ENCODE measurements around the gene TYMP.

TYMP gene

DNA sequence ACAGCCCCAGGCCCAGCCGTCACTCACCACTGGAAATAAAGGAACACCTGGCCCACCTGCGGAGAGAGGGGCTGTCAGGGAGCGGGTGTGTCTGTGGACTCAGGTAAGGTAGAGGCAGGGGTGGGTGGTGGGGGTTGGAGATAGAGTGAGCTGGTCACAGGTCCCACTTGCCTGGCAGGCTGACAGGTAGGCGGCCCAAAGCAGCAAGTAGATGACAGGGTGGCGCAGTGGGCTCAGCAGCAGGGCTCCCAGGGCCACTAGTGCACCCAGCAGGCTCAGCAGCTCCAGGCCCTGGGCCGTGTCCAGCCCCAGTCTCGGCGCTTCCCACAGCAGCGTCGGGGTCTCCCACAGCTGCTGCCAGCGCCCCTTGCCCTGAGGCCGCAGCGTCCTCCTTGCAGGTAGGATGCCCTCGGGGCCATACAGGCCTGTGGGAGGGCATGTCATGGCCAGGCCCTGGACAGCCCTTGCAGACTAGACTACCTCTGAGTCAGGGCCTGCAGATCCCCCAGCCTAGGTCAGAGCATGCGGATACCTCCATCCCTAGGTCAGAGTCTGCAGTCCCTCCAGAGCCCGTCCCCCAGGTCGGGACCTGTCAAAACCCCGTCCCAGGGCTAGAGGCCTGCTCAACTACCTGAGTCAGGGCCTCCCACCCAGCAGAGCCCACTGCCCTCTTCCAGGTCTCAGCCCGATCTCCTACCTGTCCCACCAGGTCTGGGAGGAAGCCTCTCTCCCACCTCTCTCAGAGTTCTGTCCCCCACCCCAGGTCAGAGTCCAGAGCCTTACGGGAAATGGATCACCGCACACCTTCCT, 23.0 kb downstream of the TYMP start:
- Histone ChIP-seq H3K4me1 (ENCODE audit: control insufficient read depth, insufficient read depth, low read length) (peaks cover 15% of the 10 kb centered on the region), H3K9ac (ENCODE audit: low read length) (peak overlapping the region; percentile 96), H3K9me3 (ENCODE audit: control insufficient read depth, low read length) (no peaks in the 10 kb centered on the region), H3K36me3 (ENCODE audit: control insufficient read depth, insufficient read depth, low read length, severe bottlenecking) (peaks cover 22% of the 10 kb centered on the region), H3K27me3 (replicated peaks; ENCODE audit: control insufficient read depth, insufficient read depth, low read length) (no peaks in the 10 kb centered on the region), H3K4me3 (ENCODE audit: low read length) (peak overlapping the region; percentile 94)
- DNase-seq (ENCODE audit: low read depth): peak; percentile 15

DNA sequence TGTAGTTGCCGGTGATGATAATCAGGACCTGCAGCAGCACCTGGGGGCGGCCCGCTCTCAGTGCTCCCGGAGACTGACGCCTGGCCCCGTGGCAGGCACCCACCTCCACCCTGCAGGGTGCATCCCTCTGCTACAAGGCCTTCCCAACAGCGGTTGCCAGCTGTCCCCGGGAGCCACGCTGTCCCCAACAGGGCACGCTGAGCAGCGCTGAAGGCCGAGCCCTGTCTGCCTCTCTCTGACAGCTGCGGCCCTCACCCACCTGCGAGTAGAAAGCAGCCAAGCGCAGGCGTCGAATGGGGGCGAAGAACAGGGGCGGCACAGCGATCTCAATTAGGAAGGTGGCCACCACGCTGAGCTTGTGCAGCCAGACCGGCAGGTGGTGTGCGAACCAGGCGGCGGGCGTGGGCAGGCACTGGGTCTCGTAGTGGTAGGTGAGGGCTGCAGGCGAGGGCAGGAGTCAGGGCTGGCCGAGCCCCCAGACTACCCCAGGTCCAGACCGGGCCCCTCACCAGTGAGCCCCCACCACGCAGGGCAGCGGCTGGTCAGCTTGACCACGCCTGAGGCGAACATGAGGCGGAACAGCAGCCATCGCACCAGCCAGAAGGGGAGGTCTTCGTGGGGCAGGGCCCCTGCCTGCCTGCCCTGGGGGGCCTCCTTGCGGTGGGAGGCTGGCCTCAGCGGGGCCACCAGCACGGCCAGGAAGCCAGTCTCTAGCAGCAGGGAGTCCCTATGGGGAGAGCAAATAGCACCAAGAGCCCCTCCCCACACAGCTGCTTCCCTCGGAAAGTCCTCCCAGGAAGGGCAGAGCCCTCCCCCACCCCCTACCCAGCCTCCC, 23.8 kb downstream of the TYMP start:
- H3K4me3 ChIP-seq (ENCODE audit: low read length): peak overlapping the region; percentile 94
- H3K9me3 ChIP-seq (ENCODE audit: control insufficient read depth, low read length): no peaks in the 10 kb centered on the region
- peak overlapping the region; percentile 96 for H3K9ac ChIP-seq (ENCODE audit: low read length)
- no peaks in the 10 kb centered on the region for H3K27me3 ChIP-seq (replicated peaks; ENCODE audit: control insufficient read depth, insufficient read depth, low read length)
- H3K36me3 ChIP-seq (ENCODE audit: control insufficient read depth, insufficient read depth, low read length, severe bottlenecking): peaks cover 22% of the 10 kb centered on the region
- peaks cover 15% of the 10 kb centered on the region for H3K4me1 ChIP-seq (ENCODE audit: control insufficient read depth, insufficient read depth, low read length)
- DNase-seq (ENCODE audit: low read depth): no peak

DNA sequence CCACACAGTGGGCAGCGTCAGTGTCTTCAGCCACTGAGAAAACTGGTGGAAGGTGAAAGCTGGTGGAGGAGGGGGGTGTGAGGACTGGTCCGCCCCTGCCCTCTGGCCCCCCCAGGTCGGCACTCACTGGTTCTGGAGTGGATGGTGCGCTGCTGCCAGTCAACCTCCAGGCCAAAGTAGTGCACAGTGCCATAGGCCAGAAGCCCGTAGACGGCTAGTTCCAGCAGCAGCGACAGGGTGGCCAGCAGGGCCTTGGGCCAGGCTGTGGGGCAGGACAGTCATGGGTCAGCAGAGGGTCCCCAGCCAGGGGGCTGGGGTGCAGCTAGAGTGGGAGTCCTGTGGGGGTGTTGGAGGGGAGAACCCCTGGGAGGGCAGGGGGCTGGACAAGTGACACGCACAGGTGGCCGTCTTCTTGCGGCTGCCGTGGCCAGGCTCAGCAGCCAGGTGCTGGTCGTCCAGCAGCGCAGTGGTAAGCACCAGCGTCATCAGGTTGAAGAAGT, 24.5 kb downstream of the TYMP start:
- Histone ChIP-seq H3K4me3 (ENCODE audit: low read length) (no peak overlapping the region), H3K27me3 (replicated peaks; ENCODE audit: control insufficient read depth, insufficient read depth, low read length) (no peaks in the 10 kb centered on the region), H3K4me1 (ENCODE audit: control insufficient read depth, insufficient read depth, low read length) (peaks cover 15% of the 10 kb centered on the region), H3K9ac (ENCODE audit: low read length) (no peak overlapping the region), H3K36me3 (ENCODE audit: control insufficient read depth, insufficient read depth, low read length, severe bottlenecking) (peaks cover 22% of the 10 kb centered on the region), H3K9me3 (ENCODE audit: control insufficient read depth, low read length) (no peaks in the 10 kb centered on the region)
- no peak for DNase-seq (ENCODE audit: low read depth)

DNA sequence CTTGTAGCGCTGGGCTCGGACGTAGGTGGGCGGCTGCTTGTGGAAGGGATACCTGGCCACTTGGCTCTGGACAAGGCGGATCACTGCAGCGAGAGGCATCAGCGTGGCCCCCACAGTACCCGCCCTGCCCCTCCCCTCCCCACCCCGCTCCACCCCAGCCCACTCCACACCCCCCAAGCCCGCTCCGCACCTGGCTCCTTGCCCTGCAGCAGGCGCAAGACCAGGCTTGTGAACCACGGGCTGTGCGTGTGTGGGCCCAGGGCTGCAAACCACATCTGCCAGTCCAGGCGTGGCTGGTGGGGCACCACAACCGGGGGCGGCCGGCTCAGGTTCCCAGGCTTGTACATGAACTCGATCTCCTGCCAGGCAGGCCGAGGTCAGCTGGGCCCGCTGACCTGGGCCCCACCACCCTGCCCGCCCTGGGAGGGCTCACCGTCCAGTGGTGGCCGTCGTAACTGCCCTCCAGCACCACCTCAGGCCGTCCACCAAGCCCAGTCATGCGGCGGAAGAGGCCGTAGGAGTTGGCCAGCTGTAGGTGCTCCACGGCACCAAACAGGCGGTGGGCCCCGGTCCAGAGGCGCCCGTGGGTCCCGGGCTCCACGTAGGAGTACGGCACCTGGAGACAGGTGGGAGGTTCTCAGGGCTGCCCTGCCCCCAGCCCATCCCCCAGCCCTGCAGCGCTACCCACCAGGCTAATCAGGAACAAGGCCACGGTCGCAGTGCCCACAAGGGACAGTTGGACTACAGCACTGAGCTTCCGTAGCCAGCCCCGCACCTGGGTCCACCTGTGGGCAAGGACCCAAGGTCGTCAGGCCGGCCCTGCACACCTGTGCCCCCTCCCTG, 25.2 kb downstream of the TYMP start:
- no peak for DNase-seq (ENCODE audit: low read depth)
- Histone ChIP-seq H3K4me1 (ENCODE audit: control insufficient read depth, insufficient read depth, low read length) (peaks cover 15% of the 10 kb centered on the region), H3K36me3 (ENCODE audit: control insufficient read depth, insufficient read depth, low read length, severe bottlenecking) (peaks cover 22% of the 10 kb centered on the region), H3K9ac (ENCODE audit: low read length) (no peak overlapping the region), H3K27me3 (replicated peaks; ENCODE audit: control insufficient read depth, insufficient read depth, low read length) (no peaks in the 10 kb centered on the region), H3K9me3 (ENCODE audit: control insufficient read depth, low read length) (no peaks in the 10 kb centered on the region), H3K4me3 (ENCODE audit: low read length) (no peak overlapping the region)

DNA sequence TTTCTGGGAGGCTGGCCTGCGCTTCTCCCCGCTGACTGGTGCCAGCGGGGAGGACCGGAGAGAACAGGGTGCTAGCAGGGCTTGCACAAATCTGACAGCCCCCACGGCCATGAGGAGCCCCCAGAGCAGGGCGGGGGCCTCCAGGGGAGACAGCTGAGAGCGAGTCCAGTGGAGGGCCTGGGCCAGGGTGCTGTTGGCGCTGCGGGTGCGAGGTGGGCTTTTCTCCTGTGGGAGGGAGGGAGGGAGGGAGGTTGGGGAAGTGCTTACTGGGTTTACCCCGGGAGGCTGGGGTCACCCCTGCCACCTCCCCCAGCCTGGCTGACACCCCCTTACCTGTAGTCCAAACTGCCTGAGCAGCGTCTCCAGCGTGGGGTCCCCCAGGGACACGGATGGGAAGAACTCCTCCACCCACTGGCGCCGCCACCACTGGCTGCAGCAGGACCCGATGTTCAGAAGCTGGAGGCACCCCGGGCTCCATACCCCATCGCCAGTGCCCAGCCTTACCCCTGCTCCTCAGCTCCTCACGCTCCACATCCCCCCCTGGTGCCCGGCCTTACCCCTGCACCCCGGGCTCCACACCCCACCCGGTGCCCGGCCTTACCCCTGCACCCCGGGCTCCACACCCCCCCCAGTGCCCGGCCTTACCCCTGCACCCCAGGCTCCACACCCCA, 26.2 kb downstream of the TYMP start:
- H3K9ac ChIP-seq (ENCODE audit: low read length): no peak overlapping the region
- H3K4me1 ChIP-seq (ENCODE audit: control insufficient read depth, insufficient read depth, low read length): peaks cover 6% of the 10 kb centered on the region
- H3K36me3 ChIP-seq (ENCODE audit: control insufficient read depth, insufficient read depth, low read length, severe bottlenecking): peaks cover 22% of the 10 kb centered on the region
- no peak for DNase-seq (ENCODE audit: low read depth)
- H3K4me3 ChIP-seq (ENCODE audit: low read length): no peak overlapping the region
- H3K9me3 ChIP-seq (ENCODE audit: control insufficient read depth, low read length): no peaks in the 10 kb centered on the region
- no peaks in the 10 kb centered on the region for H3K27me3 ChIP-seq (replicated peaks; ENCODE audit: control insufficient read depth, insufficient read depth, low read length)

DNA sequence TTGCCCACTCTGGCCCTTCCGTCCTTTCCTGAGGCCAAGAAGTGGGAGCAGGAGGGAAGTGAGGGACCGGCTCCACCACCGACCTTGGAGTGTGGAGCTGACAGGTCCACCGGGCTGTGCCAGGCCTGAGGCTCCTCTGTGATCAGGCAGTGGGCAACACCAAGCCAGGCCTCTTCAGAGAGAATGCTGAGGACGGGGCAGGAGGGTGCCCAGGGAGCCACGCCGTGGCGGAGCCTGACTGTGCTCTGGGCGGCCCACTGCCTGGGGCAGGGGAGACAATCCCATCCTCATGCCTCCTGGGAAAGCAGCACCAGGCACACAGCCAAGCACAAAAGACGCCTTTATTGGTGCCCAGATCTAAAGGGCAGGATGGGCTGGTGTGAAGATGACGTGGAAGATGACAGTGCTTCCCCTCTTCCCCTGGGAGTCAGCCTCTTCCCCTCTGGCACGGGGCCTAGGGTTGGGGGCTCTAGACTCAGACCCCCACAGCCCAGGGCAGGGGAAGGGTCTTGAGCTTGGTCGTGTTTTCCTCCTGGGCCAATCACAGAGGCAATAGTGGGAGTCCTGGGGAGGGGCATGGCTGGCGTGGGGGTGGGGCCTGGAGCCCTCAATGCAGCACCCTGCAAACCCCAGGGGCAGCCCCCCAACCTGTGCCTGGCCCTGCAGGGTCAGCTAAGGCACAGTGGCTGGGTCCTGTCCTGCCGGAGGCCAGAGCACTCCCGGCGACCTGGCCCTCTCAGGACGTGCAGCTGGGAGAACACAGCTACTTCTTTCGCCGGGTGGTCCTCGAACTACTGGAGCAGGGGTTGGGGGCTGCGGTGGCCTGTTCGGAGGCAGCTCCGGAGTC, 27.0 kb downstream of the TYMP start:
- no peaks in the 10 kb centered on the region for H3K9me3 ChIP-seq (ENCODE audit: control insufficient read depth, low read length)
- H3K4me1 ChIP-seq (ENCODE audit: control insufficient read depth, insufficient read depth, low read length): peaks cover 9% of the 10 kb centered on the region
- peaks cover 22% of the 10 kb centered on the region for H3K36me3 ChIP-seq (ENCODE audit: control insufficient read depth, insufficient read depth, low read length, severe bottlenecking)
- H3K9ac ChIP-seq (ENCODE audit: low read length): no peak overlapping the region
- H3K4me3 ChIP-seq (ENCODE audit: low read length): no peak overlapping the region
- no peak for DNase-seq (ENCODE audit: low read depth)
- H3K27me3 ChIP-seq (replicated peaks; ENCODE audit: control insufficient read depth, insufficient read depth, low read length): no peaks in the 10 kb centered on the region

DNA sequence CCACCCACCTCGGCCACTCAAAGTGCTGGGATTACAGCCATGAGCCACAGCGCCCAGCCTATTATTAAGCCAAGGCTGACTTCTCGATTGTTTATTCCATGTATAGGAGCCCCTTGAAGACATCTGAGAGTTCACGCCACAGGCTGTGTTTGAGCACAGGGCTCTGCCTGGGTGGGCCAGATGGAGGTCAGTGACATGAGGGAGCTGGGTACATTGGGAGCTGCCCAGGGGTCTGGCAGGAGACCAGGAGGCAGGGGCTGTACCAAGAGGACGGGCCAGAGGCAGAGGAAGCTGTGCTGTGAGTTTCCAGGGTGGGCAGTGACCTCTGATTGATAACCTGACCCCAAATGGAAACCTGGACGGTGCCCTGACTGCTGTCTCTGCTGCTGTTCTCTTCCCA, 27.7 kb downstream of the TYMP start:
- DNase-seq (ENCODE audit: low read depth): no peak
- peaks cover 9% of the 10 kb centered on the region for H3K4me1 ChIP-seq (ENCODE audit: control insufficient read depth, insufficient read depth, low read length)
- H3K27me3 ChIP-seq (replicated peaks; ENCODE audit: control insufficient read depth, insufficient read depth, low read length): no peaks in the 10 kb centered on the region
- H3K9ac ChIP-seq (ENCODE audit: low read length): no peak overlapping the region
- H3K9me3 ChIP-seq (ENCODE audit: control insufficient read depth, low read length): no peaks in the 10 kb centered on the region
- peaks cover 22% of the 10 kb centered on the region for H3K36me3 ChIP-seq (ENCODE audit: control insufficient read depth, insufficient read depth, low read length, severe bottlenecking)
- no peak overlapping the region for H3K4me3 ChIP-seq (ENCODE audit: low read length)

DNA sequence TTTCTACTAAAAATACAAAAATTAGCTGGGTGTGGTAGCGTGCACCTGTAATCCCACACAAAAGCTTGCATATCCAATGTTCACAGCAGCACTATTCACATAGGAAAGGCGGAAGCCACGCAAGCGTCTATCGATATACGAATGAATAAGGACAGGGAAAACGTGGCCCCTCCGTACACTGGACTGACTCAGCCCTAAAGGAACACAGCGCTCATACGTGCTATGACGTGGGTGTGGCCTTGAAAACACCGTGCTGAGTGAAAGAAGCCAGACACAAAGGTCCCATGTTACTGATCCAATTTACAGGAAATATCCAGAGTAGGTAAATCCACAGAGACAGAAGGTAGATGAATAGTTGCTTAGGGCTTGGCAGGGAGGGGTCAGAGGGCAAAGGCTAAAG, 29.4 kb downstream of the TYMP start:
- DNase-seq (ENCODE audit: low read depth): no peak

DNA sequence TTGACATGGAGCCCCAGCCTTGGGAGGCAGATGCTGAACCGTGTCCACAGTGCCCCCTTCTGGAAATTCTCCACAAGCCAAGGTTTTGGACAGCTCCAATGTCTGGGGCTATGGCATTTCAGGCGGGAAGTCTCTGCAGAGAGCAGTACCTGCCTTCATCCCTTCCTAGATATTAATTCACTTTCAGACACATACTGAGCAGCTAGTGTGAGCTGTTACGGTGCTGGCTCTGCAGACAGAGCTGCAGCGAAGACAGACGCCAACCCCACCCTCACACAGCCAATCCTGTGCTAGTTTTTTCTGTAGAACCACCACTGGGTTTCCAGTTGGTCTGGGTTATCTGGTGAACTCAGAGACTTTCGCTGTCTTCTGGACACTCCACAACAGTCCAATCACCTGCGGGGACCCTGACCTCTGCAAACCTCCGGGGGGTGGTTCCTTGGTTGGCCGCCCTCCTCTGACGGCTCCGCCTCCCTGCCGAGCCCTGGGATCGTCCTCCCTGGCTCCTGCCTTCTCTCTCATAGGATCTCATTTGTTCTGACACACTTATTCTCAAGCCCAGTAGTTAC, 31.4 kb downstream of the TYMP start:
- Histone ChIP-seq H3K4me1 (ENCODE audit: control insufficient read depth, insufficient read depth, low read length) (peaks cover 3% of the 10 kb centered on the region), H3K27me3 (replicated peaks; ENCODE audit: control insufficient read depth, insufficient read depth, low read length) (no peaks in the 10 kb centered on the region), H3K9ac (ENCODE audit: low read length) (no peak overlapping the region), H3K36me3 (ENCODE audit: control insufficient read depth, insufficient read depth, low read length, severe bottlenecking) (peaks cover 11% of the 10 kb centered on the region), H3K4me3 (ENCODE audit: low read length) (no peak overlapping the region), H3K9me3 (ENCODE audit: control insufficient read depth, low read length) (no peaks in the 10 kb centered on the region)
- DNase-seq (ENCODE audit: low read depth): peak; percentile 64

More for the DNA sequence above, 29.4 kb downstream of the TYMP start:
- H3K4me1 ChIP-seq (ENCODE audit: control insufficient read depth, insufficient read depth, low read length): peaks cover 3% of the 10 kb centered on the region
- H3K9ac ChIP-seq (ENCODE audit: low read length): no peak overlapping the region
- no peaks in the 10 kb centered on the region for H3K27me3 ChIP-seq (replicated peaks; ENCODE audit: control insufficient read depth, insufficient read depth, low read length)
- no peak overlapping the region for H3K4me3 ChIP-seq (ENCODE audit: low read length)
- peaks cover 18% of the 10 kb centered on the region for H3K36me3 ChIP-seq (ENCODE audit: control insufficient read depth, insufficient read depth, low read length, severe bottlenecking)
- H3K9me3 ChIP-seq (ENCODE audit: control insufficient read depth, low read length): no peaks in the 10 kb centered on the region

DNA sequence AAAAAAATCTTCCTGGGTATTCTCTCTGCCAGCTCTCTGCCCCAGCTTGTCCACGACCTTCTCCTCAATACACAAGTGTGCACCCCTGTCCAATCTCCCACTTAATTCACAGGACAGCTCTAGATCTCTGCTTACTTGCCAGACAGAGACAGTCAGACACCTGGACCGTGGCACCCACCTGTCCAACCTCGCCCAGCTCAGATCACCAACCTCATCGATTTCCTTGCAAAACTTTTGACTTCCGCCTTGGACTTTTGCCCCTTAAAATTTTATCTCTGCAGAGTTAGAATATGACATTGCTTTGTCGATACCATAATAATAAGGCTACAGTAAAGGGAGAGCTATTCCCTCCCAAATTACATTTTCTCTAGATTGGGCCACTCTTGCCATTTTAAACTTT, 32.7 kb downstream of the TYMP start:
- H3K4me3 ChIP-seq (ENCODE audit: low read length): no peak overlapping the region
- peaks cover 3% of the 10 kb centered on the region for H3K4me1 ChIP-seq (ENCODE audit: control insufficient read depth, insufficient read depth, low read length)
- no peak for DNase-seq (ENCODE audit: low read depth)
- H3K36me3 ChIP-seq (ENCODE audit: control insufficient read depth, insufficient read depth, low read length, severe bottlenecking): no peaks in the 10 kb centered on the region
- no peaks in the 10 kb centered on the region for H3K9me3 ChIP-seq (ENCODE audit: control insufficient read depth, low read length)
- no peaks in the 10 kb centered on the region for H3K27me3 ChIP-seq (replicated peaks; ENCODE audit: control insufficient read depth, insufficient read depth, low read length)
- no peak overlapping the region for H3K9ac ChIP-seq (ENCODE audit: low read length)

Measured in adipocyte (in vitro differentiated cells).